Measurements from ENCODE around the gene PPARA.

The PPARA gene

DNA sequence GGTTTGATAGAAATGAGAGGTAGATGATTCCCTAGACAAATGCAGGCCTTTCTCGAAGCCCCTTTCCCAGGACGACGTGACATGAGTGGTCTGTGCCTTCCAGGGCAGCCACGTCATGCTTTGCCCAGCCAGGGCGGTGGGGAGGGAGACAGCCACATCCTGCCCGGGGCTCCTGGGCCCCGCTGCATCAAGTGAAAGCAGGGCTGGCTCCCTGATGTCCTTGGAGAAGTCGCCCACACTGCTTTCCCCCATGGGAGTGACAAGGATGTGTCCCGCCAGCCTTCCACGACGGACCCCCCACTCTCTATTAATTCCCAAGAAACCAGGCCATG is 13.2 kb downstream of the PPARA start:
- Histone ChIP-seq H3K4me1 (ENCODE audit: control insufficient read depth in 1 of 2, insufficient read depth in 2 of 2, low read length in 2 of 2) (no peaks in the 10 kb centered on the region), H2AK5ac (ENCODE audit: low read length) (no peak overlapping the region), H3K4ac (ENCODE audit: low read depth, low read length) (no peak overlapping the region), H3K79me2 (ENCODE audit: control insufficient read depth, insufficient read depth, low read length, poor library complexity) (no peaks in the 10 kb centered on the region), H3K14ac (ENCODE audit: low read length) (no peak overlapping the region), H3K27me3 (ENCODE audit: insufficient read depth, low read length) (no peaks in the 10 kb centered on the region), H4K91ac (ENCODE audit: low read depth, low read length) (no peak overlapping the region), H3K9me3 (ENCODE audit: insufficient read depth, low read depth, low read length) (no peaks in the 10 kb centered on the region), H3K9ac (ENCODE audit: low read length) (no peak overlapping the region), H2BK12ac (ENCODE audit: low read length) (no peak overlapping the region), H3K4me2 (ENCODE audit: low read length) (no peak overlapping the region), H3K23ac (ENCODE audit: low read length) (no peak overlapping the region), H3K18ac (ENCODE audit: low read length) (no peak overlapping the region), H2AFZ (ENCODE audit: insufficient read depth, low read length, poor library complexity) (no peak overlapping the region), H2BK120ac (ENCODE audit: insufficient read depth, low read length, poor library complexity) (no peak overlapping the region), H2BK5ac (ENCODE audit: low read depth, low read length, poor library complexity) (no peak overlapping the region), H4K12ac (ENCODE audit: low read depth, low read length) (no peak overlapping the region), H3K4me3 (ENCODE audit: low read depth, low read length) (no peak overlapping the region), H3K27ac (ENCODE audit: low read depth, low read length) (no peak overlapping the region), H4K8ac (ENCODE audit: low read depth, low read length) (no peak overlapping the region), H3K36me3 (ENCODE audit: control insufficient read depth in 1 of 2, insufficient read depth in 2 of 2, low read length in 2 of 2) (peaks cover 0 to 3% of the 10 kb centered on the region in 2 experiments), H3K79me1 (ENCODE audit: low read length) (no peaks in the 10 kb centered on the region)
- WGBS (ENCODE audit: extremely low coverage, insufficient coverage, insufficient read length), result no CpG with 5 or more reads among the region's 11 CpGs
- no peak for DNase-seq

DNA sequence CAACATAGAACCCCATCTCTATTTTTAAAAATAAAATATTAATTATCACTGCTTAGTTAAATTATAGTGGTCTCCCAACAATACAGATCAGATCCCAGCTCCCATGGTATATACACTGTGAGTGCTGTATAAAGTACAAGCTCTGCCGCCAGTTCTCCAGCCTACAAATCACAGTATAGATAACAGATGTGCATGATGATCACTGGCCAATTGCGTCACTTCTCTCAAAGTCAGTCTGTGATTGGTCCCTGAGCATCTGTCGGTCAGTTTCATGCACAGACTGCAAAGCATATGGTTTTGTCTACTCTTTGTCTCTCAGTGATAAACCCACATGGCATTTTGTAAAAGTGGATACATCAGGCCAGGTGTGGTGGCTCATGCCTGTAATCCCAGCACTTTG is 15.7 kb downstream of the PPARA start:
- Histone ChIP-seq H3K4me2 (ENCODE audit: low read length) (no peak overlapping the region), H2AFZ (ENCODE audit: insufficient read depth, low read length, poor library complexity) (no peak overlapping the region), H2BK5ac (ENCODE audit: low read depth, low read length, poor library complexity) (no peak overlapping the region), H3K9me3 (ENCODE audit: insufficient read depth, low read depth, low read length) (no peaks in the 10 kb centered on the region), H4K91ac (ENCODE audit: low read depth, low read length) (no peak overlapping the region), H2AK5ac (ENCODE audit: low read length) (no peak overlapping the region), H3K23ac (ENCODE audit: low read length) (no peak overlapping the region), H4K8ac (ENCODE audit: low read depth, low read length) (no peak overlapping the region), H2BK120ac (ENCODE audit: insufficient read depth, low read length, poor library complexity) (no peak overlapping the region), H3K27me3 (ENCODE audit: insufficient read depth, low read length) (no peaks in the 10 kb centered on the region), H3K4me3 (ENCODE audit: low read depth, low read length) (no peak overlapping the region), H3K36me3 (ENCODE audit: control insufficient read depth in 1 of 2, insufficient read depth in 2 of 2, low read length in 2 of 2) (peaks cover 0 to 3% of the 10 kb centered on the region in 2 experiments), H3K79me2 (ENCODE audit: control insufficient read depth, insufficient read depth, low read length, poor library complexity) (no peaks in the 10 kb centered on the region), H4K12ac (ENCODE audit: low read depth, low read length) (no peak overlapping the region), H3K4me1 (ENCODE audit: control insufficient read depth in 1 of 2, insufficient read depth in 2 of 2, low read length in 2 of 2) (no peaks in the 10 kb centered on the region), H3K4ac (ENCODE audit: low read depth, low read length) (no peak overlapping the region), H3K27ac (ENCODE audit: low read depth, low read length) (no peak overlapping the region), H3K79me1 (ENCODE audit: low read length) (no peaks in the 10 kb centered on the region), H2BK12ac (ENCODE audit: low read length) (no peak overlapping the region), H3K18ac (ENCODE audit: low read length) (no peak overlapping the region), H3K14ac (ENCODE audit: low read length) (no peak overlapping the region), H3K9ac (ENCODE audit: low read length) (no peak overlapping the region)
- no CpG with 5 or more reads among the region's 3 CpGs for WGBS (ENCODE audit: extremely low coverage, insufficient coverage, insufficient read length)
- peak in 1 of 2 donors; percentile 18 for DNase-seq

GRCh38 chr22:46169628-46170027 is 19.3 kb downstream of the PPARA start:
- H3K9me3 ChIP-seq (ENCODE audit: insufficient read depth, low read depth, low read length), result no peaks in the 10 kb centered on the region
- no peaks in the 10 kb centered on the region for H3K27me3 ChIP-seq (ENCODE audit: insufficient read depth, low read length)
- H3K4me2 ChIP-seq (ENCODE audit: low read length), result no peak overlapping the region
- WGBS (ENCODE audit: extremely low coverage, insufficient coverage, insufficient read length), result no CpG with 5 or more reads among the region's 1 CpG
- H3K4ac ChIP-seq (ENCODE audit: low read depth, low read length), result no peak overlapping the region
- no peaks in the 10 kb centered on the region for H3K36me3 ChIP-seq (ENCODE audit: control insufficient read depth in 1 of 2, insufficient read depth in 2 of 2, low read length in 2 of 2)
- no peak overlapping the region for H4K12ac ChIP-seq (ENCODE audit: low read depth, low read length)
- no peak overlapping the region for H3K23ac ChIP-seq (ENCODE audit: low read length)
- no peaks in the 10 kb centered on the region for H3K4me1 ChIP-seq (ENCODE audit: control insufficient read depth in 1 of 2, insufficient read depth in 2 of 2, low read length in 2 of 2)
- H3K9ac ChIP-seq (ENCODE audit: low read length), result no peak overlapping the region
- H4K8ac ChIP-seq (ENCODE audit: low read depth, low read length), result no peak overlapping the region
- H2BK5ac ChIP-seq (ENCODE audit: low read depth, low read length, poor library complexity), result no peak overlapping the region
- H3K79me2 ChIP-seq (ENCODE audit: control insufficient read depth, insufficient read depth, low read length, poor library complexity), result no peaks in the 10 kb centered on the region
- H2AFZ ChIP-seq (ENCODE audit: insufficient read depth, low read length, poor library complexity), result no peak overlapping the region
- no peak overlapping the region for H2AK5ac ChIP-seq (ENCODE audit: low read length)
- no peak overlapping the region for H3K27ac ChIP-seq (ENCODE audit: low read depth, low read length)
- H3K14ac ChIP-seq (ENCODE audit: low read length), result no peak overlapping the region
- no peak overlapping the region for H3K4me3 ChIP-seq (ENCODE audit: low read depth, low read length)
- H2BK12ac ChIP-seq (ENCODE audit: low read length), result no peak overlapping the region
- no peak overlapping the region for H3K18ac ChIP-seq (ENCODE audit: low read length)
- H2BK120ac ChIP-seq (ENCODE audit: insufficient read depth, low read length, poor library complexity), result no peak overlapping the region
- no peak for DNase-seq
- H4K91ac ChIP-seq (ENCODE audit: low read depth, low read length), result no peak overlapping the region
- H3K79me1 ChIP-seq (ENCODE audit: low read length), result no peaks in the 10 kb centered on the region

DNA sequence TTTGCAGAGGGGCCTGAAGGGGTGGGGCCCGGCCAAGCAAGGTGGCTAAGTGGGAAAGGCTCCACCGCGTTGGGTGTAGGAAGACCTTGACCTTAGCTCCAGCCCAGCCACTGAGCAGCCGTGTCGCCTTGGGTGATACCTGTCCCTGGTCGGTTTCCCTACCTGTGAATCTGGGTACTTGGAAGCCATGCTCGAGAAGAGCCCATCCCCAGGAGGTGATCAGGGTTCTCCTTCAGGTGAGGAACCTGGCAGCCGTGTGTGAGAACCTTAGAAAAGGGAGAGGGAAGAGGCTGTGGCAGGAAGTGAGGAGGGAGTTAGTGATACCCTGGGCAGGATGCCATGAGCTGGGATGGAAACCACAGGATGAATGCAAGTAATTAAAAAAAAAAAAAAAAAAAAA is 21.6 kb downstream of the PPARA start:
- H3K18ac ChIP-seq (ENCODE audit: low read length), result no peak overlapping the region
- no peak overlapping the region for H3K14ac ChIP-seq (ENCODE audit: low read length)
- H4K91ac ChIP-seq (ENCODE audit: low read depth, low read length), result no peak overlapping the region
- no peak overlapping the region for H4K12ac ChIP-seq (ENCODE audit: low read depth, low read length)
- H3K27me3 ChIP-seq (ENCODE audit: insufficient read depth, low read length), result no peaks in the 10 kb centered on the region
- no CpG with 5 or more reads among the region's 8 CpGs for WGBS (ENCODE audit: extremely low coverage, insufficient coverage, insufficient read length)
- no peak overlapping the region for H2AK5ac ChIP-seq (ENCODE audit: low read length)
- H3K4ac ChIP-seq (ENCODE audit: low read depth, low read length), result no peak overlapping the region
- no peak overlapping the region for H3K4me2 ChIP-seq (ENCODE audit: low read length)
- no peak overlapping the region for H4K8ac ChIP-seq (ENCODE audit: low read depth, low read length)
- H3K36me3 ChIP-seq (ENCODE audit: control insufficient read depth in 1 of 2, insufficient read depth in 2 of 2, low read length in 2 of 2), result no peaks in the 10 kb centered on the region
- no peak overlapping the region for H3K23ac ChIP-seq (ENCODE audit: low read length)
- no peak for DNase-seq
- no peak overlapping the region for H2BK120ac ChIP-seq (ENCODE audit: insufficient read depth, low read length, poor library complexity)
- no peak overlapping the region for H2BK12ac ChIP-seq (ENCODE audit: low read length)
- no peaks in the 10 kb centered on the region for H3K9me3 ChIP-seq (ENCODE audit: insufficient read depth, low read depth, low read length)
- no peak overlapping the region for H3K9ac ChIP-seq (ENCODE audit: low read length)
- H3K79me1 ChIP-seq (ENCODE audit: low read length), result no peaks in the 10 kb centered on the region
- H2AFZ ChIP-seq (ENCODE audit: insufficient read depth, low read length, poor library complexity), result no peak overlapping the region
- H3K4me1 ChIP-seq (ENCODE audit: control insufficient read depth in 1 of 2, insufficient read depth in 2 of 2, low read length in 2 of 2), result no peaks in the 10 kb centered on the region
- H3K4me3 ChIP-seq (ENCODE audit: low read depth, low read length), result no peak overlapping the region
- H3K27ac ChIP-seq (ENCODE audit: low read depth, low read length), result no peak overlapping the region
- no peak overlapping the region for H2BK5ac ChIP-seq (ENCODE audit: low read depth, low read length, poor library complexity)
- no peaks in the 10 kb centered on the region for H3K79me2 ChIP-seq (ENCODE audit: control insufficient read depth, insufficient read depth, low read length, poor library complexity)

Data from trophoblast cell (in vitro differentiated cells and primary cell).